ENCODE measurements around the gene TLN1. TPM values are rescaled to one million over a fixed set of nuclear protein-coding genes. Genes with fewer than 3 reads are reported as not detected.
A peak's percentile ranks its signal among the peaks of the same experiment; 100 is the strongest.

TLN1 gene
- total and polyA plus RNA-seq, 2 of the 8 experiments (the other 6 are each of a cell fraction or from before 2014, with no cell fraction given): 28.1 to 90.1 TPM

- H4K8ac ChIP-seq (ENCODE audit: extremely low read depth, insufficient read depth, low read length): no peak overlapping the region
These were observed 27.8 kb upstream of the TLN1 start for GRCh38 chr9:35759795-35760194.

More at GRCh38 chr9:35759795-35760194, 27.8 kb upstream of the TLN1 start:
- no peak overlapping the region for H4K5ac ChIP-seq (ENCODE audit: insufficient read length, low read depth, low read length)
- H2AK5ac ChIP-seq (ENCODE audit: low read depth, low read length): no peak overlapping the region
- 86% methylated on average over 4 of the region's 4 CpGs; no CpG with 5 or more reads in 1 of the 2 experiments for whole genome bisulfite sequencing, 2 experiments (ENCODE audit: extremely low coverage in 1 of 2, insufficient coverage in 1 of 2, insufficient read length in 1 of 2, insufficient replicate concordance in 2 of 2, low coverage in 1 of 2, low lambda C conversion rate in 2 of 2, missing lambda C conversion rate in 1 of 2)
- ChIA-PET POLR2A (ENCODE audit: partially characterized antibody) (interaction anchor here (0.9 to 2.1 kb wide), 5 partner anchors 9 to 16 kb away, joined by 3 to 8 read pairs (median 4); partner anchors contain the start of genes GBA2 and RGP1), CTCF (ENCODE audit: partially characterized antibody) (interaction anchor here (1.0 to 1.8 kb wide), 5 partner anchors 15 to 30 kb away, joined by 3 to 4 read pairs (median 4); no protein-coding TSS in a partner anchor)
- no peaks in the 10 kb centered on the region for H3K79me1 ChIP-seq (ENCODE audit: low read depth, low read length)
- no peak overlapping the region for H2BK5ac ChIP-seq (ENCODE audit: low read depth, low read length)
- no peak overlapping the region for H2AFZ ChIP-seq (ENCODE audit: low read length)
- H3K56ac ChIP-seq (replicated peaks; ENCODE audit: insufficient read length, low read depth, low read length): no peak overlapping the region
- no peak overlapping the region for H3K4ac ChIP-seq (replicated peaks; ENCODE audit: insufficient read length, low read depth, low read length)
- no peaks in the 10 kb centered on the region for H4K20me1 ChIP-seq (replicated peaks in 1 of 2; ENCODE audit: control insufficient read depth in 1 of 2, insufficient read depth in 2 of 2, low read length in 2 of 2)
- TF ChIP-seq RAD21 (IDR thresholded peaks at IDR 0.05 in 1 of 2, conservative IDR thresholded peaks at IDR 0.05 in 1 of 2; ENCODE audit: low read depth in 2 of 2, low read length in 2 of 2) (0 out of 4 replicates have a peak, but pooled peaks of 1 of the 2 experiments have one; percentile 2), GABPA (IDR thresholded peaks at IDR 0.05; ENCODE audit: borderline replicate concordance, insufficient read depth, low read length) (no peak), CHD1 (IDR thresholded peaks at IDR 0.05; ENCODE audit: low read depth, low read length) (no peak), SAP30 (IDR thresholded peaks at IDR 0.05; ENCODE audit: insufficient read depth, insufficient replicate concordance, low read length) (no peak), CHD2 (IDR thresholded peaks at IDR 0.05; ENCODE audit: low read length) (no peak)
- H3K9me3 ChIP-seq (ENCODE audit: insufficient read depth in 2 of 2, low read depth in 1 of 2, low read length in 1 of 2): no peaks in the 10 kb centered on the region
- no peak overlapping the region for H4K91ac ChIP-seq (replicated peaks; ENCODE audit: insufficient read length, low read length)
- H2BK15ac ChIP-seq (ENCODE audit: low read length): no peak overlapping the region
- H3K9ac ChIP-seq (replicated peaks in 1 of 4; ENCODE audit: extremely low read depth in 1 of 4, low read depth in 3 of 4, low read length in 3 of 4): no peak overlapping the region
- no peak for FAIRE-seq
- no peak overlapping the region for H3K4me2 ChIP-seq (ENCODE audit: insufficient read depth in 1 of 2, low read depth in 2 of 2, low read length in 2 of 2)
- no peak overlapping the region for H3K4me3 ChIP-seq (ENCODE audit: extremely low read depth in 1 of 4, insufficient read depth in 2 of 4, low read depth in 3 of 4, low read length in 4 of 4)
- no peak overlapping the region for H2BK12ac ChIP-seq (ENCODE audit: low read depth, low read length)
- H3K23ac ChIP-seq (ENCODE audit: insufficient read length): no peak overlapping the region
- no peak for DNase-seq (ENCODE audit: low read depth in 1 of 2, low spot score in 2 of 2)
- no peak overlapping the region for H3K18ac ChIP-seq (ENCODE audit: extremely low read depth, low read length)
- no peaks in the 10 kb centered on the region for H3K27me3 ChIP-seq (replicated peaks in 1 of 4; ENCODE audit: control insufficient read depth in 3 of 4, extremely low read depth in 1 of 4, insufficient read depth in 3 of 4, low read length in 3 of 4)
- H3K36me3 ChIP-seq (ENCODE audit: control insufficient read depth in 2 of 4, insufficient read depth in 4 of 4, low read length in 3 of 4): no peaks in the 10 kb centered on the region
- no peaks in the 10 kb centered on the region; the same call in 1 of the 2 replicates for H3K23me2 ChIP-seq (ENCODE audit: low read depth, low read length)
- H3K4me1 ChIP-seq (replicated peaks in 1 of 4; ENCODE audit: control insufficient read depth in 3 of 4, insufficient read depth in 4 of 4, low read length in 3 of 4): peaks cover 0 to 5% (median 0%) of the 10 kb centered on the region in 4 experiments; a peak in 2 of 7 replicates
- H3K14ac ChIP-seq (ENCODE audit: insufficient read length): no peak overlapping the region
- no peak overlapping the region for H2BK120ac ChIP-seq (replicated peaks; ENCODE audit: low read depth, low read length)
- H3K79me2 ChIP-seq (ENCODE audit: control insufficient read depth in 1 of 2, insufficient read depth in 2 of 2, low read length in 2 of 2): peaks cover 0 to 24% of the 10 kb centered on the region in 2 experiments; a peak in 2 of 4 replicates
- no peak overlapping the region for H2BK20ac ChIP-seq (ENCODE audit: low read length)
- H3K27ac ChIP-seq (ENCODE audit: low read depth, low read length): no peak overlapping the region
